Nephron (organoid): ENCODE results near the gene UNC5C.

Experiments
- H3K27ac Mint-ChIP-seq, 3 experiments: 2 replicates each; pipeline ENCODE4 v1.8.0; 2020; ENCODE audit warnings: mixed read lengths in 3 of 3, mild to moderate bottlenecking in 2 of 3, moderate library complexity in 1 of 3
- H3K27me3 Mint-ChIP-seq: 2 replicates; pipeline ENCODE4 v1.8.0; 2021; ENCODE audit warnings: low read depth, mild to moderate bottlenecking, moderate library complexity, mixed read lengths
- H3K36me3 Mint-ChIP-seq: 2 replicates; pipeline ENCODE4 v1.8.0; 2020; ENCODE audit warnings: low read depth, mixed read lengths
- H3K4me1 Mint-ChIP-seq: 2 replicates; pipeline ENCODE4 v1.8.0; 2020; ENCODE audit warnings: mixed read lengths
- H3K4me3 Mint-ChIP-seq, 3 experiments: 2 replicates each; pipeline ENCODE4 v1.8.0; 2020; ENCODE audit warnings: mild to moderate bottlenecking in 3 of 3, mixed read lengths in 3 of 3, moderate library complexity in 2 of 3
- H3K9me3 Mint-ChIP-seq: 2 replicates; pipeline ENCODE4 v1.8.0; 2020; ENCODE audit warnings: mixed read lengths
- TF ChIP-seq, protein P1 (sequence below), 3 experiments: fragments of 200-600 bp; sonication (generic); IDR thresholded peaks; one replicate each; pipeline ENCODE4 v1.5.0; 2021; ENCODE audit warnings: antibody characterized with exemption in 3 of 3; ENCODE audit not compliant: unreplicated experiment in 3 of 3

Gene UNC5C

DNA sequence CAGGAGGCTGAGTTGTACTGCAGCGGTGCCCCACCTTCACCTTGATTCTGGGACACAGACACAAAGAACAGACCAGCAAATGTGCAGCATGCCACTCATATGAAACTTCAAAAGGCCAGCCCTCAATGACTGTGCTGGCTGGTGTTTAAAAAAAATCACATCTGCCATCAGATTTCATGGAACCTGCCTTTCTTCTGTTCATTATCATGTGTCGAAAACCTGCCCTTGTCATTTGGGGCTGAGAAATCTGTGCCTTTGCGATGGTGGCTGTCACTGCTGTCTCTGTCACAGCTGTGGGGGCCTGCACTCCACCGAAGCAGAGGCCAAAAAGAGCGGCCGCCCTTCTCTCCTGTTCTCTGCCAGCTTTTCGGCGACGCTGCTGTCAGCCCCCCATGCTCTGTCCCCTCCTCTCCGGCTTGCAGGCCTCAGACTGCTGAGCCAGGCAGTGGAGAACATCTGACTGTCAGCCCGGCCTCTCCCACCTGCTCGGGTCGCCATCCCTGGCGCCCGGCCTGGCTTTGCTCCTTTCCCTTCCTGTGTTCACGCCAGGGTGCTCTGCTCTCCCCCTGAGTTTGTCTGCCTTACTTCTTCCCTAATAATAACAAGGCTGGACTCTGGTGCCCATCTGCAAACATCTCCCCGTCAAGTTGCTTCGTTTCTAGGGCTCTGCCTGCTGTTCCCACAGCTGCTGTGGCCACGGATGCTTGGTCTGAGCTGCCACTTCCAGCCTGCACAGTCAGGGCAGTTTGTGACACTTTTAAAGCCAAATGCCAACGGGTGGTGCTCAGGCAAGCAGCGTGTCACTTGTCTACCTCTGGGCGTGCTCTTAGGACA is 355.2 kb downstream of the UNC5C start:
- H3K27me3 Mint-ChIP-seq, result peaks cover 4% of the 10 kb centered on the region
- H3K27ac Mint-ChIP-seq, result peak overlapping the region; percentile 19 to 56 (median 25)
- peaks cover 52% of the 10 kb centered on the region for H3K36me3 Mint-ChIP-seq
- H3K9me3 Mint-ChIP-seq, result no peaks in the 10 kb centered on the region
- H3K4me1 Mint-ChIP-seq, result peaks cover 19% of the 10 kb centered on the region
- TF ChIP-seq, protein P1, sequence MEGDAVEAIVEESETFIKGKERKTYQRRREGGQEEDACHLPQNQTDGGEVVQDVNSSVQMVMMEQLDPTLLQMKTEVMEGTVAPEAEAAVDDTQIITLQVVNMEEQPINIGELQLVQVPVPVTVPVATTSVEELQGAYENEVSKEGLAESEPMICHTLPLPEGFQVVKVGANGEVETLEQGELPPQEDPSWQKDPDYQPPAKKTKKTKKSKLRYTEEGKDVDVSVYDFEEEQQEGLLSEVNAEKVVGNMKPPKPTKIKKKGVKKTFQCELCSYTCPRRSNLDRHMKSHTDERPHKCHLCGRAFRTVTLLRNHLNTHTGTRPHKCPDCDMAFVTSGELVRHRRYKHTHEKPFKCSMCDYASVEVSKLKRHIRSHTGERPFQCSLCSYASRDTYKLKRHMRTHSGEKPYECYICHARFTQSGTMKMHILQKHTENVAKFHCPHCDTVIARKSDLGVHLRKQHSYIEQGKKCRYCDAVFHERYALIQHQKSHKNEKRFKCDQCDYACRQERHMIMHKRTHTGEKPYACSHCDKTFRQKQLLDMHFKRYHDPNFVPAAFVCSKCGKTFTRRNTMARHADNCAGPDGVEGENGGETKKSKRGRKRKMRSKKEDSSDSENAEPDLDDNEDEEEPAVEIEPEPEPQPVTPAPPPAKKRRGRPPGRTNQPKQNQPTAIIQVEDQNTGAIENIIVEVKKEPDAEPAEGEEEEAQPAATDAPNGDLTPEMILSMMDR (IDR thresholded peaks at IDR 0.05; ENCODE audit: unreplicated experiment in 3 of 3), result no peak
- no peak overlapping the region for H3K4me3 Mint-ChIP-seq

DNA sequence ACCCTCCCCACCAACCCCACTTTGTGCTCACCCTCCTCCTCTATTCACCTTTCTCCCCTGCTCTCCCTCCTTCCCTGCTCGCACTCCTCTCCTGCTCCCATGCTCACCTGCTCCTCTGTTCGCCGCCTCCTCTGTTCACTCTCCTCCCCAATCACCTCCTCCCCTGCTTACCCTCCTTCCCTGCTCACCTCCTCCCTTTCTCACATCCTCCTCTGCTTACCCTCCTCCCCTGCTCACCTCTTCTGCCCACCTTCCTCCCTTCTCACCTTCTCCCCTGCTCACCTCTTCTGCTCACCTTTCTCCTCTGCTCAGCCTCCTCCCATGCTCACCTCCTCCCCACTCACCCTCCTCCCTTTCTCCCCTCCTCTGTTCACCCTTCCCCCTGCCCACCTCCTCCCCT is 357.2 kb downstream of the UNC5C start:
- H3K27me3 Mint-ChIP-seq, result peaks cover 4% of the 10 kb centered on the region

DNA sequence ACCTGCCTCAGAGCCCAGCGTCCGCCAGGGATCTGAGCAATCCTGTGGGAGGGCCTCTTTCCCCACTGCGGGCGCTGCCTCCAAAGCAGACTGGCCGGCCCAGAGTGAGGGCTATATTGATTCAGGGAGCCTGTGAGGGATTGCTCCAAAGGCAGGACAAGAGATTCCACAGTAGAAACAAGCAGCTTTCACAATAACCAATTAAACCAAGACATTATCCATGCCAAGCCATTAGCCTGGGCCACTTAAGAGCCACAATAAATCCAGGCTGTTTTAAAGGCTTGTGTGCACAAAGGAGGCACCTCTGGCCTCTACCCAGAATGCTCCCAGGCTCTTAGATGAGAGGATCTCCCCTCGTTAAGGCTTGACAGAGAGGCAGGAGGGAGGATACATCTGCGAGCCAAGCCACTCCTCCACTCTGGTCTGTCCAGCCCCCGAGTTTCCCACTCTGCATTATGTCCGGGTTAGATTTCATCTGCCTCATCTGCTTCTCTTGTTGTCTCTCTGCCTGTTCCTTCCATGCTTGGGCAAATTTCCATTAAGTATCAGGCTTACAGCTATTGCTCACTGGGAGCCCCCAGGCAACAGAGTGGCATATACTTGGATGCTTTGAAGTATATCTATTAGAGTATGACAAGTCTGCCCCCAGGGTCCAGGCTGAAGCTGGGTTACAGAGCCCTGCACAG is 357.9 kb downstream of the UNC5C start:
- H3K27me3 Mint-ChIP-seq, result peaks cover 4% of the 10 kb centered on the region
- H3K4me3 Mint-ChIP-seq, result no peak overlapping the region
- H3K36me3 Mint-ChIP-seq, result peaks cover 54% of the 10 kb centered on the region
- peak overlapping the region; percentile 10 to 66 (median 63) for H3K27ac Mint-ChIP-seq
- no peaks in the 10 kb centered on the region for H3K9me3 Mint-ChIP-seq
- TF ChIP-seq, protein P1 (IDR thresholded peaks at IDR 0.05; ENCODE audit: unreplicated experiment in 3 of 3), result no peak
- peaks cover 19% of the 10 kb centered on the region for H3K4me1 Mint-ChIP-seq

More for the DNA sequence above, 357.2 kb downstream of the UNC5C start:
- peaks cover 52% of the 10 kb centered on the region for H3K36me3 Mint-ChIP-seq
- H3K9me3 Mint-ChIP-seq, result no peaks in the 10 kb centered on the region
- peak overlapping the region in 2 of 3 experiments; percentile 10 to 66 for H3K27ac Mint-ChIP-seq
- no peak overlapping the region for H3K4me3 Mint-ChIP-seq
- peaks cover 19% of the 10 kb centered on the region for H3K4me1 Mint-ChIP-seq
- TF ChIP-seq, protein P1 (IDR thresholded peaks at IDR 0.05; ENCODE audit: unreplicated experiment in 3 of 3), result no peak

GRCh38 chr4:95188701-95189370 is 359.9 kb downstream of the UNC5C start:
- Mint-ChIP-seq H3K9me3 (no peaks in the 10 kb centered on the region), H3K4me1 (peaks cover 16% of the 10 kb centered on the region), H3K36me3 (peaks cover 43% of the 10 kb centered on the region), H3K27ac (no peak overlapping the region), H3K27me3 (peaks cover 4% of the 10 kb centered on the region), H3K4me3 (no peak overlapping the region)
- TF ChIP-seq, protein P1 (IDR thresholded peaks at IDR 0.05; ENCODE audit: unreplicated experiment in 3 of 3), result no peak

- H3K4me1 Mint-ChIP-seq, result peaks cover 7% of the 10 kb centered on the region
- peaks cover 4% of the 10 kb centered on the region for H3K27me3 Mint-ChIP-seq
- TF ChIP-seq, protein P1 (IDR thresholded peaks at IDR 0.05; ENCODE audit: unreplicated experiment in 3 of 3), result no peak
- peaks cover 48% of the 10 kb centered on the region for H3K36me3 Mint-ChIP-seq
- H3K9me3 Mint-ChIP-seq, result no peaks in the 10 kb centered on the region
- H3K27ac Mint-ChIP-seq, result no peak overlapping the region
- no peak overlapping the region for H3K4me3 Mint-ChIP-seq
Observed at GRCh38 chr4:95186666-95187065, 362.1 kb downstream of the UNC5C start.
